ENCODE results near the gene ANKK1. TPM values are rescaled to one million over a fixed set of nuclear protein-coding genes. Genes with fewer than 3 reads are reported as not detected.
A peak's percentile ranks its signal among the peaks of the same experiment; 100 is the strongest.

ANKK1 gene
- not detected for polyA plus RNA-seq (2013, experiment 1 of 2; ENCODE audit: insufficient read length)
- polyA plus RNA-seq (2013, experiment 2 of 2; ENCODE audit: insufficient read length), result not detected

DNA sequence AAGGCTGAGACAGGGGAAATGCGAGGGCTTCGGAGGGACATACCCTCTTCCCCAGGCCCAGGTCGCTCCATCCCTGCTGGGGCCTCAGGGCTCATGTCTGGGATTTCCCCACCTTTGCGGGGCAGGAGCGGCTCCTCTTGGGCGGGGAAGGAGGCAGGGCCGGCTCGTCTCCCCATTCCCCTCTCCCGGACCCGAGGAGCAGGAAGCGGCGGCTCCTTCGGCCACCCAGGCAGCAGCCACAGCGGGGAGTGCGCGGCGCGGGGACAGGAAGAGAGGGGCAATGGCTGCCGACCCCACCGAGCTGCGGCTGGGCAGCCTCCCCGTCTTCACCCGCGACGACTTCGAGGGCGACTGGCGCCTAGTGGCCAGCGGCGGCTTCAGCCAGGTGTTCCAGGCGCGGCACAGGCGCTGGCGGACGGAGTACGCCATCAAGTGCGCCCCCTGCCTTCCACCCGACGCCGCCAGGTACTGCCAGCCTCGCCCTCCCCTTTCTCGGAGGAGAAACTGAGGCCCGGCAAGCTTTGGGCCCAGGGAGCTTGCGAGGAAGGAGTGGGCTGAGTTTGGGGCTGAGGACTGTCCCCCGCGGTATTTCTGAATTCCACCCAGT lies at the start of gene ANKK1:
Gene ANKK1, plus strand, starts transcription at position 175 of the 607 bp plus-strand sequence. Its CDS starts 106 bp downstream, at position 281.
- no peak for DNase-seq

DNA sequence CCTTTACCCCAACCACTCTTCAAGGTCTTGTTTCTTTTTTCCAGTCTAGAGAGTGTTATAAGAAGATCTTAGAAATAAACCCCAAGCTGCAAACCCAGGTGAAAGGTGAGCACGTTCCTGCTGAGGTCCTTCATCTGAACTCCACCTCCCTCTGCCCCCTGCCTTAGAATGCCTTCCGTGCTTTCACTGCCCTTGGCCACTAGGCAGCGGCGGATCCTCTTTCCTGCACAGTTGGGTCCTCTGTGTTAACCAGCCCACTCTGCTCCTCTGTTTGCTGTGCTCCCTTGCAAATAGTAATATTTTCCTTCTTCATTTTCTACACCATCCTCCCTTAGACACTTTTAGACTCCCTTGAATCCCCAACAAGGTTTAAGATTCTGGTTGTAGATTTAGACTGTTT lies 48.8 kb upstream of the ANKK1 start:
- DNase-seq, result no peak

DNA sequence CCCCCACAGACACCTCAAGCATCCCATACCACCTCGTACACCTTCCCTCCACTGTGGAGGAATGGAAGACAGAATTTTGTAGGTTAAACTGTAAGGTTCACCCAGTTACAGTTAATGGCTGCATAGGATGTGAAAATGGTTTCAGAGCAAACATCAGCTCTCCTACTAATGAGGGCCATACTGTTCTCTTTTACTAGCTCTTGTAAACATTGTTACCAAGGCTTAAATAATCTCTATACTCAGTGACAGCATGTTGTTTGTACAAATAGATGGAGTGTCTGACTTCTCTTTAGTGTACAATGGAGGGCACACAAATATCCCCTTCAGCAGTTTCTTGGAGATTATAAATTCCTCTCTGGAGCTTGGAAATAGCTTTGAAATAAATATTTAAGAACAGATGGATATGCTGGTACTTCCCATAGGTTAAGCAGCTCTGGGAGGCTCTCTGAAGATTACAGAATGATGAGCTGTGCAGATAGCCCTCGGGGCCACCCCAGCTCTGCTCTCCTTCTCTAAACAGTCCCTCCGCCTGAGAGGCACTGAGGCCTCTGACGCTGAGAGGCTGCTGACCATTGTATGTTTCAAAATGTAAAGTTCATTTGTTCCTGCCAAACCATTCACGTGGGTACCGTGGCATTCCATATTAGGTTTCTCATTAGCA lies 47.5 kb upstream of the ANKK1 start:
- no peak for DNase-seq

- DNase-seq, result no peak
Measured at GRCh38 chr11:113341388-113342165, 46.0 kb upstream of the ANKK1 start.

GRCh38 chr11:113345978-113346377 lies 41.6 kb upstream of the ANKK1 start:
- no peak for DNase-seq

GRCh38 chr11:113349528-113349927 lies 38.1 kb upstream of the ANKK1 start:
- DNase-seq, result no peak

DNA sequence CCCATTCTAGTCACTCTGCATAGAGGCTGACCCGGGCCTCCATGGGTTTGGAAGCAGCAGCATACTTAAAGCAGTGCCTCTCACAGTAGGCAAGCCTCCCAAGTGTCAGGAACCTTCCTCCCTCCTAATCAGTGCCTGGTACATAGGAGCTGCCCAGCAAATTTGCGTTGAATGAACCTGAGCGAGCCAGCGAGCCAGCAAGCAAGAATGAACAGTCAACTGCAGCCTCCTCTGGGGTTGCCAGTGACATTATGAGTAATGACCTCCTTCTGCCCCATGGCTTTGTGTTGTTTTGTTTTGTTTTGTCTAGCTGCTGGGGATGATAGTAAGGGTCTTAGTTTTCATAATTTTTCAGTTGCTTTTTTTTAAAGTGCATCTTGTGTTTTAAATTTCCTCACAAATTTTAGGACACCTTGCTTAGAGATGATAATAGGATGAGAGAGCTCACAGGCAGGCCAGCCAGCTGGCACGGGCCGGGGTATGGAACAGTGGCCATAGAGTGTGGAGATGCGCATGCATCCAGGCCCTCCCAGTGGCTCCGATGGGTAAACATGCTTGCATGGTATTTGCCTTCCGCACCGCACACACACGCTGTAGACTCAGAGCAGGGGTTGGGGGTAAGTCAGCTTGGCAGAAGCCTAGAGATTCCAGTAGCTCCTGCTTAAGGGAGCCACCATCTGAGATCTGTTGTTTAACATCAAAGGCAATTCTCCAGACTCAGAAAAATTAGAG lies 37.1 kb upstream of the ANKK1 start:
- DNase-seq, result no peak

DNA sequence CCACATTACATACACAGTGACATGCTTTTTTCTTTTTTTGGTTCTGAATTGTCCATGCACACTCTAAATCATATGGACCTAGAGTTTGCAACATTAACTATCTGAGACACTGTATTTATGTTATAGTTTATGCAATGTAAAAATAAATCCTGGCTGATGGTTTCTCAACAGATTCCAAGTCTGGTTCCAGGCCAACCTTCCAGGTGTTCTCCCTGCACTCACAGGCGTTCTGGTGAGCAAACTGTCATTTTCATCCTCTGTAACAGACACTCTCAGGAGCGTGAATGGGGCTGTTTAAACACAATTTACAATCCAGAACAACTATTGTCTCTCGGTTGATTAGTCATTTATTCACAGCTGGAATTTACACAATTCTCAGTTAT lies 36.5 kb upstream of the ANKK1 start:
- DNase-seq, result no peak

- no peak for DNase-seq
Measured at GRCh38 chr11:113351480-113351879, 36.1 kb upstream of the ANKK1 start.

DNA sequence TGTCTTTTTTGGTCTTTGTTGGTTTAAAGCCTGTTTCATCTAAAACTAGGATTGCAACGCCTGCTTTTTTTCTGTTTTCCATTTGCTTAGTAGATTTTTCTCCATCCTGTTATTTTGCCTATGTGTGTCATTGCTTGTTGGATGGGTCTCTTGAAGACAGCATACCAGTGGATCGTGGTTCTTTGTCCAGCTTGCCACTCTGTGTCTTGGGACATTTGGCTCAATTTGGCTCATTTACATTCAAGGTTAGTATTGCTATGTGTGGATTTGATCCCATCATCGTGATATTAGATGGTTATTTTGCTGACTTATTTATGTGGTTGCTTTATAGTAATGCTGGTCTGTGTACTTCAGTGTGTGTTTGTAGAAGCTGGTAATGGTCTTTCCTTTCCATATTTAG lies 31.4 kb upstream of the ANKK1 start:
- no peak for DNase-seq

GRCh38 chr11:113363406-113363805 lies 24.2 kb upstream of the ANKK1 start:
- DNase-seq, result no peak

DNA sequence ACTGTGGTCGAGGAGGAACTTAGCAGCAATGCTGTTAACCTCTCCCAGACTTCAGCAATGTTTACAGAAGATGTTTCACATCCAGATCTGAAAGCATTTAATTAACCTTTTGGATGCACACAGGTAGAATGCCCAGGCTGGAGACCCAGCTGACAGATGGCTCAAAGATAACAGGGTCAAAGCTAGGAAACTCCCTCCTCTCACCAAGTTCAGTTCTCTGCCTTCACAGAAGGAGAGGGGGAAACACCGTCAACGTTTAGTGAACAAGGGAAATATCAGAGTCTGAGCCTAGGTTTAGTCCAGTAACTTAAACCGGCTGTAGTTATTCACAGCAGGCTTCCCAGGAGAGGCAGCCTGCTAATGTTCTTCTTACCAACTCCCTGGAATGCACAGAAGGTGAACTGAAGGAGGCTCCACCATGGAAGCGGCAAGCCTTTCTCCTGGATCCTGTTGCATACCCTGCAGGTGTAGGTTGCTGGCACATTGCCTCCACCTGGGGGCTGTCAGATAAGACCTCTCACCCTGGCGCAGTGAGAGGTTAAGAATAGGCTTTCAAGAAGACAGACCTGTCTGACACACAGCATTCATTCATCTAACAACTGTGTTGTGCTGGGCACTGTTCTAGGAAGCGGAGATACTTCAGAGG lies 23.5 kb upstream of the ANKK1 start:
- DNase-seq, result no peak

GRCh38 chr11:113365895-113366294 lies 21.7 kb upstream of the ANKK1 start:
- DNase-seq, result no peak

- no peak for DNase-seq
Measured at GRCh38 chr11:113369411-113369810, 18.2 kb upstream of the ANKK1 start.

DNA sequence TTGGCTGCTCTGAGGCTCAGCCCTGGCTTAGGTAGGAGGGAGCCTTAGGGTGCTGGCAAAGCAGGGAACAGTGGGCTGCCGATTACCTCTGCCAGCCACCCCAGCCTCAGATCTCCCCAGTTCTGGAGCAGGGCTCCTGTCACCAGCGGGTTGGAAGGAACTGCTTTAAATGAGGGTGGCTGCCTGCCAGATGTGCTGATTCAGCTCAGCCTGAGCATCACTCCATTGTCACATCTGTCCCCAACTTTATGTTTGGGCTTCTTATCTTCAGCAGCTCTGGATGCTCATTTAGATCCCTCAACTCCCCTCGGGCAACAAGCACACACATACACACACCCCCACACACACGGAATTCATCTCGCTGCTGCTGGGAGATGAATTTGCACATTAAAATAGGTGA lies 16.9 kb upstream of the ANKK1 start:
- no peak for DNase-seq

- no peak for DNase-seq
Measured at GRCh38 chr11:113372309-113372708, 15.3 kb upstream of the ANKK1 start.

DNA sequence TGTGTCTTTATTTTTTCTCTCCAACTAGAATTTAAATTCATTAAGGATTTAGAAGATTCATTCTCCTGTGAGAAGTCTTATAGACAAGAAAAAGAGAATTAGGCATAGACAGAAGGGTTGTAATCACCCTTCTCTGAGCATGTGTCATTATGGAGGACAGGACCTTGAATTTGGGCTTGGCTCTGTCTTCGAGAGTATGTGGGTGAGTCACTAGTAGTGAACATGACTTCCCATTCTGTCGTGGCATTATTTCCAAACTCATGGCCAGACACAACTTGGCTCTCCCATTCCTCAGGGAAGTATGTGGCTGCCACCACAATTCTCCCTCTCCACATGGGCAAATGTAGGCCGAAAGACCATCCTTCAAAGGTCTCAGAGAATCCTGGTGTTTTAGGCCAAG lies 14.3 kb upstream of the ANKK1 start:
- DNase-seq, result peak; percentile 57

GRCh38 chr11:113373981-113374560 lies 13.5 kb upstream of the ANKK1 start:
- no peak for DNase-seq

GRCh38 chr11:113375402-113375801 lies 12.2 kb upstream of the ANKK1 start:
- no peak for DNase-seq

DNA sequence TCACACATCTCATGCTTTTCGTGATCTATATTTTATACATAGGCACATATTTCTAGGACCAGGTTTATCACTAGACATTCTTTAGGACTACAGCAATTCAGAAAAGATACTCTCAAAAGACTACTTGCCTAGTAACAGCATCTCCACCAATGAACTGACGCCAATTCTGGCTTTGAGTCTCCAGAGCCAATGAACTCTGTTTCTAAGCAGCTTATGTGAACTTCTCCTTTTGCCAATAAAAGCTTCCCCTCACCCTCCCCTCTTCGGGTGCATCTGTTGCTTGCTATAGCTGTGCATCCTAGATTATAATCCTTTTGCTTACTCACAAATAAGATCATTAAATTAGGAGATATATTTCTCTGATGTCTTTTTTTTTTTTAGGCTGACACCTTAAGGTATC lies 11.4 kb upstream of the ANKK1 start:
- DNase-seq, result no peak

- DNase-seq, result peak; percentile 48
Measured at GRCh38 chr11:113377681-113378412, 9.7 kb upstream of the ANKK1 start.

Data from fibroblast of skin of back (primary cell).